COLO829 (cell line): ENCODE results near the gene GRID2.
"Not testable (repeated sequence)": the region's sequence is repeated elsewhere in the genome, so short reads cannot be mapped to it uniquely, and the experiment has no call there.

Source experiments
- DNase-seq: peaks from one replicate; pipeline ENCODE4 v3.0.0; 2012; ENCODE audit warnings: low spot score

The GRID2 gene

DNA sequence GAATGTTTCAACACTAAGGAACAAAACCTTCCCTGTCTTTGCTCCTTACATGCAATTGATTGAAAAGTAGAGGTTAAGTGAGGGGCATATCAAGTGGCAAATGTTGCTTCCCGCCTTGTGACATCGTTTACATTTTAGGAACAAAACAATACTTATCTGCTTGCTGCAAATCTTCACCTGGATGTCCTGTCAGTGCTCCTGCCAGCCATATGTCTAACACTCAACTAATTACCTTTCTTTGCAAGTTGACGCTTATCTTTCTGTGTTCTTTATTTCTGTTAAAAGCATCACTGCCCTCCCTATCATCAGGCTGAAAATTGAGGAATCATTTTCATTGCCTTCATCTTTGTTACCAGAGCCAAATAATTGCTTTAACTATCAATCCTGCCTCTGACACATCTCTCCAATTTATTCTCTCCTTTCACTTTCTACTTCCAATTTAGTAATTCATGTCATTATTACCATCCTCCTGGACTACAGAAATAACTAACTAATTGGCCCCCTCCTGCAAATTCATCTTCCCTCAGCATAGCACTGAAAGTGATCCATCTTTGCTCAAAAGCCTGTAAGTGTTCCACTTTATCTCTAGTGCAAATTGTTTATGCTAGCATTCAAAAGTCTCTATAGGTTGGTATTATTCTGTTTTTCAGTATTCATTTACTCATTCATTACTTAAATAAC is 1226.1 kb downstream of the GRID2 start:
- no peak for DNase-seq

DNA sequence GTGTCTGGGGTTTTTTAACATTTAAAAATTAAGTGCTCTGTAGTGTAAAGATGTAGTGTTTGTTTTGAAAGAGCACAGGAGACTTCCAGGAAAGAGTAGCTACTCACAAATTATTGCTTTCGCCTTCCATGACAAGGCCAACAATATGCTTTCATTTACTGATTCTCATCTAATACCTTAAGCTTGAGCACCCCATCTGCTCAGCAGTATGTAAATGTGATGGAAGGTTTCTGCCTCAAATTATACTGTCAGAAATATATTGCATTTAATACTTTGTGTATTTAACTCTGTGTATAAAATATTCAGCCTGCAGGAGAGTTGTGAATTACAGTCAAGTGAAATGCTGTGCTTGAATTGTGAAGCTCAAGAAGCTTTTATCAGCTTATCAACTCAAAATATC is 1228.5 kb downstream of the GRID2 start:
- DNase-seq, result no peak

DNA sequence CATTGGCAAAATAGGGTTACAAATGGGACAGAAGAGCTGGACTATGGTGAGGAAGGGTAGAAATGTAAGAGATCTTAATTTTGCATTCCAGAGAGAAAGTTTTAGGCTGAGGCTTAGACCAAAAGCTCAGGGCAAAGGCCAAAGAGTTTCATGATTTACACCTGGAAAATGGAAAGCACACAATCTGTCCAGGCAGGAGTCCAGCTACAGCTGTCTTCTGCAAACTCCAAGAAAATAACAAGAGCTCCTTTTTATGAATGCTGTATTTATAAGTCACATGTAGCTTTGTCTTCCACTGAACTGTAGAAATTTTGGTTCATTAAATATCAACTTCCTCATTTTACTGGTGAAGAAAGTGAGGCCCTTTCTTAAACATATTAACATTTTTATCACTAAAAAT is 1236.8 kb downstream of the GRID2 start:
- no peak for DNase-seq

DNA sequence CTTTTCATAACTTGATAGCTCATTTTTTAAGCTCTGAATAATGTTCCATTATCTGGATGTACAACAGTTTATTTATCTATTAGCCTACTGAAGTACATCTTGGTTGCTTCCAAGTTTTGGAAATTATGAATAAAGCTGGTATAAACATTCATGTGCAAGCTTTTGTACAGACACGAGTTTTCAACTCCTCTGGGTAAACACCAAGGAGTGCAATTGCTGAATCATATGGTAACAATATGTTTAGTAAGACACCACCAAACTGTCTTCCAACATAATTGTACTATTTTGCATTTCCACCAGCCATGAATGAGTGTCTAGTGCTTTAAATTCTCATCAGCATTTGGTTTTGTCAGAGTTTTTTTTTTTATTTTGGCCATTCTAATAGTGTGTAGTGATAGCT is 1258.1 kb downstream of the GRID2 start:
- DNase-seq, result no peak

DNA sequence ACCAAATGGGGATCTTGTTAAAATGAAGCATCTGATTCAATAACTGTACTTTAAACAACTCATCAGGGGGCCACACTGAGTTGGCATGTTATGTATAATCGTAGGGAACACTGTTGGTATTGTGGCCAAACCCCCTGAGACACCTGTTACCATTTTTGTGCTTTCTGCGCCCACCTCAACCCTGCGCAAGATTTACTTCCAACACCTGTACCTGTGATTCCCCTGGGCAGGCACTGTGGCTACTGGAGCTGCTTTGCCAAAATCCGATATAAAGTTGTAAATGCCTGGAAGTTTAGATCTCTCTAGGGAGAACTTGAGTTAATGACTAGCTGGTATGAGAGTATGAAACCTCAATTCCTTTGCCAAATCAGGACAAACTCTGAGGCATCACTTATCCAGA is 1265.0 kb downstream of the GRID2 start:
- no peak for DNase-seq

DNA sequence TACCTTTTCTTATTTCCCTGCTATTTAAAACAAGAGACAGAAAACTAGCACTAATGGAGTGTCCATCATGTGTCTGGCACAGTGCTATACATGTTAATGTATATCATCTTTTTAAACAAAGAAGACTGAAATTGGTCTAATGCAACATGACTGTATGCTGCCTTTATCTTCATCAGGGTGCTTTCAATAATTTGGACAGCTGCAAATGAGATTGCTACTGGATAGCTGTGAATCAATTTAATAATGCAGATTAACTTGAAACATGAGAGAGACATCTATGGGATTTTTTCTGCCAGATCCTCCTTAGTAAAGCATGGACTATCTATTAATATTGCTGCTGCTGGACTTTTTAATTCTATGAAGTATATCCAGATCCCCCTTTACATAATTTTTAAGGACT is 1269.5 kb downstream of the GRID2 start:
- DNase-seq, result no peak

DNA sequence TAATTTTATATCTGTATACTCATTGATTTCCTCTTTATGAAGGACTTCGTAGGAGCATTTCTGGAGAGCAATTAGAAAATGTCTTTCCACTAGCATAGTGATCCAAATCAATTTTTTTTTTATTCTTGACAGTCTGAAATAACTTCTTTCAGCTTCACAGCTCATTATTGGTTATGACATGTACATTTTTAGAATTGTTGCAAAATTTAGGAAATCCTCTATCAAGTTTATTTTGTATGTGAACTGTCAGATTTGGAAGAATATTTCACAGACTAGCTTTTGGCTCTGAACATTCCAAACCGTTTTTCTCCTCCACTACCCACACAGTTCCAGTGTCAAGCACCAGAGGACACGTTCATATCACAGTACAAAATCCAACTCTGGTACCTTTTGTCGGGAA is 1275.2 kb downstream of the GRID2 start:
- DNase-seq, result no peak

DNA sequence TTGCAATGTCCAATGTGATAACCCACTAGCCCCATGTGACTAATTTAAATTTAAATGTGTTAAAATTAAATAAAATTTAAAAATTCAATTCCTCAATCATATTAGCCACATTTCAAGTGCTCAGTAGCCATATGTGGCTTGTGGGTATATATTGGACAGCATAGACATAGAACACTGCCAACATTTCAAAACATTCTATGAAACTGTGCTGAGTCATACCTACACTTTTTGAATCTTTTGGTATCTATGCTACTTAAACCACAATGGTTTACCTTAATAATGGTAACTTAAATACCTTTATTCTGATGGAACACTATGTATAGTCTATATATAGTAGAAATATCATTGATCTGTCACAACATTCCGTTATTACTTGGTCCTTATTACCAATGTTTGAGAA is 1301.4 kb downstream of the GRID2 start:
- no peak for DNase-seq

DNA sequence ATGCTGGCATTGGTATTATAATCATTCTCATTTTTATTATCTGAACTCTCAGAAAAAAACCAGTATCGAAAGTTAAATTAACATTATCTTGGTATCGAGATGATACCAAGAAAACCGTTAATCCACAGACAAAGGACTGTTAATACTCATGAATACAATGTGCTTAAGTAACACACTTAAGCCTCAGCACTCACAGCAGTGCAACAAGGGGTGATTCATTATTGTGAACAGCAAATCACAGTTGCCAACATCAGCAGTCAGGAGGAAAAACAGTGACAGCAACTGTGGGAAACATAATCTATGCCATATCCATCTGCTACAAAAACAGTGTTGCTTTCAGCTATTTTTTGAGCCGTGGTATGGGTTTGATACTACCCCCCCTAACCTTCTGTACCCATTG is 1313.8 kb downstream of the GRID2 start:
- peak; percentile 17 for DNase-seq

DNA sequence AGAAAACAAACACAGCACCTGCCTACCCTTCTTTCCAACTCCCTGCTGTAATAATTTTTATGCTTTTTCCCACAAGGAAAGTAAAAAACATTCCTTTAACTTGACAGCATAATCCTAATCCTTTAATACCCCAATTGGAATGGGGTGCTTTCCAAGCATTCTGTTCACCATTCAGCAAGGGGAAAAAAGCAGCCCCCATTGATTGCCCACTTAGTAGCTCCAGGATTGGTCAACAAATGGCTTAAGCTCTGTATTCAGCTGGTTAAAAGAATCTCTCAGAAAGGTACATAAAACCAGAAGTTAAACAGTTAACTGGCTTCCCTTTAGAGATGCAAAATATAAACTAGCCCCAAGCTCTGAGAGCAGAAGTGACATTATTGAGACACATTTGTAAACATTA is 1330.0 kb downstream of the GRID2 start:
- no peak for DNase-seq

DNA sequence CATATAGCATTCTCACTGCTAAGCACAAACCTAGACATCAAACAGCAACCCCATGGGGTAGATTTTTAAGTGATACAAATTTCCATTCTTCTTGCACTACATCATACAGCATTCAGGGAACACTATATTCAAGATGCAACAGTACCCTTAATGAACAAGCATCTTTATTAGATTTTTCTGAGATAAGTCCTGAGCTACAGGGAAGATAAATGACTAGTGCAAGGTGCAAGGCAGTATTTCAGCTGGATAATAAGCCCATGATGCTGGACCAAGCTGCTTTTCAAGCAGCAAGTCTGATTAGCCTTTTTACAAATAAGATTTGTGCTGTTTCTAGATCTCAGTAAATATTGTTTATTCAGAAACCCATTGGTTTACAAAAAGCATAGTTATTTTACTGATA is 1332.2 kb downstream of the GRID2 start:
- DNase-seq, result no peak

DNA sequence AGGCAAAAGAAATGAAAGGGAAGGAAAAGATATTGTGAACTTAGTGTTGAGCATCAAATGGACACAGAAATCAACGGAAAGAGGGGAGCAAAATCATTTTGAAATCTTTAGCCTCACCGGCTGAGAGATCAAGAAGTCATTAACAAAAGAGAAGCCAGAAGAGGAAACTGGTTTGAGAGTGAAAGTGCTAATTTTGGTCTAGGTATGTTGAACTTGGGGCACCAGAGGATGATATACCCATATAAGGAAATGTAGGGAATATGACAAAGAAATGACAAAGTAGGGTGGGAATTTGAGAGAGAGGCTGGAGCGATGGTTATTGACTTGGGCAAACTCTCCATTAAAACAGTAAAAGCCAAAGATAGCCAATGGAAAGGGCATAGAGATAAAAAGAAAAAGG is 1341.4 kb downstream of the GRID2 start:
- no peak for DNase-seq

DNA sequence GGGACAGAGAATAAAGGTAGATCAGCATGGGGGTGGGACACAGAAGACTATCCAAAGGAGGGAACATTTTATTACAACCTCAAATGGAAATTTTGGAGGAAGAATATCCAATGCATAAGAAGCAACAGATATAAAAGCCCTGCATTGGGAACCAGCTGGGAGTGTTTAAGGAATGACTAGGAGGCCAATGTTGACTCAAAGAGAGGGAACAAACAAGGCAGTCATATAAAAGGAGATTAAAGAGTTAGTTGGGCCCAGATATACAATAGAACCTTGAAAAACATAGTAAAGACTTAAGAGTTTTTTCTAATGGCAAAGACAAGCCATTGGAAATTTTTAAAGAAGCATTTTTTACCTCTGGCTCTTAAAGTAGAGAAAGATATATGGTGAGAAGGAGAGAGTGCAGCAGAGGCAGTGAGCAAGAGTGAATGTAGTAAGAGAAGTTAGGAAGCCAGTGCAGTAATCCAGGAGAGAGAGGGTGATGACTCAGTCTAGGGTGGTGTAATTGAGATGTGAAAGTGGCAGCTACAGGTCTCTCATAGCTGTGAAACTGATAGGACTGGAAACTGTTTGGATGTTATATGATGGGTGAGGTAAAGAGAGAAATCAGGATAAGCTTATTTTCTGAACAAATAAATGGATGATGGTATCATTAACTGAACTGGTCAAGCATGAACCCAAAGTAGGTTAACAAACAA is 1342.6 kb downstream of the GRID2 start:
- DNase-seq, result no peak

DNA sequence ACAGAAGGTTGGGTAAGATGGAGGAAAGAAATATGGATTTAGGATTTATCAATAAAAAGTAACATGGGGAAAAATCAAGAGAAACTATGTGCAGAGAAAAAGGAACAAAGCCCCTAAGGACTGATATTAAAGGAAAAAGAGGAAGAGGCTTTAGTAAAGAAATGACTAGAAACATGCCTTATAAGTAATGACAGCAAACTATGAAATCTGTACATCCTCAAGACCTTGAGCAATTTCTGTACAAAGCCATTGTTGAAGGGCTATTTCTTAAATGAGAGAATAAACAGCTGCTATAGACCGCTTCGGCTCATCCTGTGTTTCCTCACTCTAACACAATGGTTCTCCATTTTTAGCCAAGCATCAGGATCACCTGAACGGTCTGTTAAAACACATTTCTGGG is 1344.5 kb downstream of the GRID2 start:
- DNase-seq, result no peak

DNA sequence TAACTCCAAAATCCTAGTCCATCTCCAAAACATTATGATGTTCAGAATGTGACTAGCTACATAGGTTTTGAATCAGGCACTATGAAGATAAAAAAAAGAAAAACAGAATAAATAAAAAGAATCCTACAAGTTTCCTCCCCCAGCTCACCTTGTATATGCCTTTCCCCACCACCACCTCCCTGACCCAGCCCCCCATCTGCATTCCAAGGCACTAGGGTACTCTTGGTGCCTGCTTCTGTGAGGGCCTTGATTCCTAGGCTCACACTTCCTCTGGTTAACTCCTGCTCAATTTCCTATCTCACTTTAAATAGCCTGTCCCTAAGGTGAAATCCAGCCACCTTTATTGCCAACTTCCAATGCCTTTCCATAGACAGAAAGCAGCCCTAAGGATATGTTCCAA is 1346.1 kb downstream of the GRID2 start:
- DNase-seq, result no peak

DNA sequence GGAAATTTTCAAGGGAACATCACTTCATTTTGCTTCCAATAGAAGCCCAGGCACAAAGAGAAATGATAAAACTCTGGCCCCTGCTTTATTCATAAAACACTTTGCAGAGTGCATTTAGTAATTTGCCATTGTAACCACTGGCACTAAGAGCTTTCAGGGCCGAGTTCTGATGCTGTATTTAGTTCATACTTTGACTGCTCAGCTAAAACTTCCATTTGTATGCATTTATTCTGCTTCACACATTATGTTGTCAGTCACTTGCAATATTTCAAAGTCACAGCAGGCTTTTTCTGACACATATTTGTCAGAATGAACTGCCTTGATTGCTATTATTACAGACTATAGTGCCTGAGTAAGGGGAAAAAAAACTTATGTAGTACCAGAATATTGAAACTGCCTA is 1350.4 kb downstream of the GRID2 start:
- DNase-seq, result no peak

DNA sequence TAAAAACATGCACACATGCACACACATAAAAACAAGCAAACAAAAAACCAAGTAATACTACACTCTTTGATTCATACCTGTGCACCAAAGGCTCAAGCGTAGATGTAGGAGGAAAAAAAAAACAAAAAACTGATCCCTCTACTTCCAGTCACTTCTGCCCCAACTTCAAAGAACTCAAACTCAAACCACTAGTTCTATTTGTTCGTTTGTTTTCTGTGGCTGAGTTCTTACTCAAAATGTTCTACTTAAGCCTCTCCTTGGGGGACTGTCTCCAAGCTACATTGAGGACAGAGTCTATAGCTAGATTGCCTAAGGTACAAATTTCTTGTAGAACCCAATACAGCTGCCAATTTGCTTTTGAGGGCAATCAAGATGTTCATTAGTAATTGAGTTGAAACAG is 1353.8 kb downstream of the GRID2 start:
- no peak for DNase-seq

DNA sequence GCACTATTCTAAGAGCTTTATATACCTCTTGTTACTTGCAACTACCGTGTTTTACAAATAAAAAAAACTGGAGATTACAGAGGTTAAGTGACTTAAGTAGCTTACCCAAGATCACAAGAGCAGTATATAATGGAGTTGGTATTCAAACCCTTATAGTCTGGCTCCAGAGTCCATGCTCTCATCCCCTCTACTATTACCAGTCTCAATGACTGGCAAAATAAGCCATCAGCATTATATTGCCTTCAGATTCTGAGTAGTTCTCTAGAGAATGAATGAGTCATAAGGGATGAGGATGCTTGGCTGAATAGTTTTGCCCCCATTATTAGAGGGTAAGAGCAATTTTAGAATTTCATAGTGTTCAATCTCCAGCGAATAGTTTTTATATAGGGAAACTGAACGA is 1354.7 kb downstream of the GRID2 start:
- DNase-seq, result peak; percentile 27

DNA sequence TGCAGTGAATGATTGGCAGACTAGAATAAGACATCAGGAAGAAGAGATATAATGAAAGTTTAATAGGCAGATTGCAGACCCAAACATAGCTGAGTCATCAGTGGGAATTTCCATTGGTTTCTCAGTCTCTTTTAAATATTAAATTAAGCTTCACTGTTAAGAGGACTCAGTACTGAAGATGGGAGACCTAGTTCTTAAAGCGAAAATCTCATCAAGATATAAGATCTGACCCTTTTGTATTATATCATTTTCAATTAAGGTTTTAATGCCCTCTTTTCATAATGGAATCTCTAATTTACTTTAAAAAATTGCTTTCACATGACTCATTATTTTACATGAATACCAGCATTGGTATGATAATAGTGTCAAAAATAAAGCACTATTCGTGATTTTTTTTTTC is 1355.9 kb downstream of the GRID2 start:
- DNase-seq, result peak; percentile 70

DNA sequence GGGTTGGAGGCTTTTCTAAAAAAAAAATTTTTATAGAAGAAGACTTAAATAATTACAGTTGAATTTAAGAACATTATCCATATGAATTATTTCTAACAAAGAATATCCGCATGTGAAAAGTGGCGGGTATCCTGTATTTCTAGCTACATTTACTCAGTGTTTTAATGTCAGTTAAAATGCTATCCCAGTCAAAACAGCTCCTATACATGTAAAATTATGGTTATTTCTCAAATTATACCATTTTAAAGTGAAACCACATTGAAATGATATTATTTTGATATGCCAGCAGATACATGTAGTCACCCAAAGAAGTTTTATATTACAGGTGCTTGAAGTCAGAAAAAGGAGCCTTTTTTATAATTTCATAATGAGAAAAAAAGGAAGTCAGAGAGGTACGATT is 1356.3 kb downstream of the GRID2 start:
- no peak for DNase-seq

DNA sequence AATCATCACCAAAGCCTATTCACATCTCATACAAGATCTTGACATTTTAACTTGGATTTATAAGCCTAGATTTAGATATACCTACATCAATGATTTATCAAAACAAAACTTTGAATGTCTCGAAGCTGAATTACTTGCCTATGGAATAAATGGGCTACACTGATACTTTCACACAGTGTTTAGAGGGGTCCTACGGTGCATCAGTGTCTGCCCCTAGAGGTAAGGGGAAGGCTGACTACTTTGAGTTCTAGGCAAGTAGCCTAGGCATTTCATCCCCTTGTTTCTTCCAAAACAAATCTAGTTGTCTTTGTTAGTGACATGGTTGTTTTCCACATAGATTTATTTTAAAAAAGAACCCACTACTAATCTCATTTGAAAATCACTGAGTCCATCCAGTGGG is 1366.7 kb downstream of the GRID2 start:
- DNase-seq, result no peak

DNA sequence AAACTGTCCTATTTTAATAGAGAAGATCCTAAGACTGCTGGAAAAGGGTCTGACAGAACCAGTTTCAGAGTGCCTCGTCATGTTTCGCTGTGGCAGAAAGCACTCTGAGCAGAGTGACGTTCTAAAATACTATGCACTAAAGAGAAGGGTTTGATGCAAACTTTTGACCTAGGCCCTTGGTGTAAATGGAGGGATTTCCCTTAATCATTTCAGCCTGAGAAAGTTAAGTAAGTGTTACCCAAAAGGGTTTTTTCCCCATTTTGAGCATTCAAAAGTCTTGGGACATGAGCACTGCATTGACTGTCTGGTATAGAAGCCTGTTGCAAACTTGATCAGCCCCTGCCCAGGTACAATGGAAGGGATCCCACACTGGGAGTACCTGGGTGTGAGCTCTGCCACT is 1367.3 kb downstream of the GRID2 start:
- DNase-seq, result no peak

DNA sequence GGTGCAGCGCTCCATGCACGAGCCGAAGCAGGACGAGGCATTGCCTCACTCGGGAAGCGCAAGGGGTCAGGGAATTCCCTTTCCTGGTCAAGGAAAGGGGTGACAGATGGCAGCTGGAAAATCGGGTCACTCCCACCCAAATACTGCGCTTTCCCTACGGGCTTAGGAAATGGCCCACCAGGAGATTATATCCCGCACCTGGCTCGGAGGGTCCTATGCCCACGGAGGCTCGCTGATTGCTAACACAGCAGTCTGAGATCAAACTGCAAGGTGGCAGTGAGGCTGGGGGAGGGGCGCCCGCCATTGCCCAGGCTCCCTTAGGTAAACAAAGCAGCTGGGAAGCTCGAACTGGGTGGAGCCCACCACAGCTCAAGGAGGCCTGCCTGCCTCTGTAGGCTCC is 1373.2 kb downstream of the GRID2 start:
- not testable (repeated sequence) for DNase-seq

DNA sequence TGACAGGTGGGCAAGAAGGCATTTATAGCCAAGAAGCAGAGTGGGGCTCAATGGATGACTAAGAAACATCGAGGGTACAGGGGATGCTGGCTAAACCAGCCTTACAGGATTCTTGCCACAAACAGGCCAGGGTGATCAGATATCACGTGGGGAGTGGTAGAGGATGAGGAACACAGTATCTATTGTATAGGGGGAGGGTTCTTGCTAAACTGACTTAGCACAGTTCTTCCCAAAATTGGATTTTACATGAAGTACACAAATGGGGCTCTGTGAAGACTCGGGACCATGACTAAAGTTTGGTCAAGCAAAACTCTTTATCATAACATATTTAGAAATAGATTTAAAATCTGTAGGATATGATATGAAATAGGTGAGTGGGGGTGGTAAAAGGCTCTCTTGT is 1380.8 kb downstream of the GRID2 start:
- DNase-seq, result peak; percentile 48
